Measurements from ENCODE around the gene GRB10.

Gene GRB10

GRCh38 chr7:50815138-50815537 is 32.4 kb upstream of the GRB10 start:
- peaks cover 6% of the 10 kb centered on the region for H3K27me3 ChIP-seq (ENCODE audit: control insufficient read depth, insufficient read depth, low read length)
- no peak overlapping the region for H3K9ac ChIP-seq (ENCODE audit: low read length)
- H3K4me1 ChIP-seq (ENCODE audit: control insufficient read depth, insufficient read depth, low read length) = peaks cover 4% of the 10 kb centered on the region
- H3K9me3 ChIP-seq (ENCODE audit: control insufficient read depth, low read length) = no peaks in the 10 kb centered on the region
- H3K36me3 ChIP-seq (ENCODE audit: control insufficient read depth, insufficient read depth, low read length) = no peaks in the 10 kb centered on the region
- no peak overlapping the region for H3K4me3 ChIP-seq (ENCODE audit: low read length)

- no peak overlapping the region for H3K9ac ChIP-seq (ENCODE audit: low read length)
- no peak overlapping the region for H3K4me3 ChIP-seq (ENCODE audit: low read length)
- no peaks in the 10 kb centered on the region for H3K9me3 ChIP-seq (ENCODE audit: control insufficient read depth, low read length)
- H3K27me3 ChIP-seq (ENCODE audit: control insufficient read depth, insufficient read depth, low read length) = peaks cover 3% of the 10 kb centered on the region
- H3K36me3 ChIP-seq (ENCODE audit: control insufficient read depth, insufficient read depth, low read length) = no peaks in the 10 kb centered on the region
- H3K4me1 ChIP-seq (ENCODE audit: control insufficient read depth, insufficient read depth, low read length) = peaks cover 4% of the 10 kb centered on the region
These were observed 31.5 kb upstream of the GRB10 start for GRCh38 chr7:50814166-50814565.

- no peaks in the 10 kb centered on the region for H3K36me3 ChIP-seq (ENCODE audit: control insufficient read depth, insufficient read depth, low read length)
- H3K4me1 ChIP-seq (ENCODE audit: control insufficient read depth, insufficient read depth, low read length) = peaks cover 4% of the 10 kb centered on the region
- H3K4me3 ChIP-seq (ENCODE audit: low read length) = no peak overlapping the region
- no peaks in the 10 kb centered on the region for H3K9me3 ChIP-seq (ENCODE audit: control insufficient read depth, low read length)
- H3K27me3 ChIP-seq (ENCODE audit: control insufficient read depth, insufficient read depth, low read length) = no peaks in the 10 kb centered on the region
- no peak overlapping the region for H3K9ac ChIP-seq (ENCODE audit: low read length)
These were observed 30.3 kb upstream of the GRB10 start for GRCh38 chr7:50812841-50813475.

GRCh38 chr7:50812094-50812493 is 29.4 kb upstream of the GRB10 start:
- Histone ChIP-seq H3K9ac (ENCODE audit: low read length) (no peak overlapping the region), H3K9me3 (ENCODE audit: control insufficient read depth, low read length) (no peaks in the 10 kb centered on the region), H3K4me3 (ENCODE audit: low read length) (no peak overlapping the region), H3K4me1 (ENCODE audit: control insufficient read depth, insufficient read depth, low read length) (peaks cover 4% of the 10 kb centered on the region), H3K36me3 (ENCODE audit: control insufficient read depth, insufficient read depth, low read length) (no peaks in the 10 kb centered on the region), H3K27me3 (ENCODE audit: control insufficient read depth, insufficient read depth, low read length) (no peaks in the 10 kb centered on the region)

- Histone ChIP-seq H3K9me3 (ENCODE audit: control insufficient read depth, low read length) (no peaks in the 10 kb centered on the region), H3K36me3 (ENCODE audit: control insufficient read depth, insufficient read depth, low read length) (no peaks in the 10 kb centered on the region), H3K9ac (ENCODE audit: low read length) (no peak overlapping the region), H3K27me3 (ENCODE audit: control insufficient read depth, insufficient read depth, low read length) (no peaks in the 10 kb centered on the region), H3K4me1 (ENCODE audit: control insufficient read depth, insufficient read depth, low read length) (peaks cover 4% of the 10 kb centered on the region), H3K4me3 (ENCODE audit: low read length) (no peak overlapping the region)
These were observed 25.7 kb upstream of the GRB10 start for GRCh38 chr7:50808282-50808888.

GRCh38 chr7:50807026-50807730 is 24.5 kb upstream of the GRB10 start:
- H3K4me1 ChIP-seq (ENCODE audit: control insufficient read depth, insufficient read depth, low read length) = no peaks in the 10 kb centered on the region
- H3K27me3 ChIP-seq (ENCODE audit: control insufficient read depth, insufficient read depth, low read length) = no peaks in the 10 kb centered on the region
- H3K36me3 ChIP-seq (ENCODE audit: control insufficient read depth, insufficient read depth, low read length) = no peaks in the 10 kb centered on the region
- no peak overlapping the region for H3K4me3 ChIP-seq (ENCODE audit: low read length)
- no peak overlapping the region for H3K9ac ChIP-seq (ENCODE audit: low read length)
- no peaks in the 10 kb centered on the region for H3K9me3 ChIP-seq (ENCODE audit: control insufficient read depth, low read length)

- no peaks in the 10 kb centered on the region for H3K36me3 ChIP-seq (ENCODE audit: control insufficient read depth, insufficient read depth, low read length)
- H3K27me3 ChIP-seq (ENCODE audit: control insufficient read depth, insufficient read depth, low read length) = no peaks in the 10 kb centered on the region
These were observed 23.4 kb upstream of the GRB10 start for GRCh38 chr7:50806143-50806542.

GRCh38 chr7:50805447-50806125 is 22.9 kb upstream of the GRB10 start:
- no peaks in the 10 kb centered on the region for H3K9me3 ChIP-seq (ENCODE audit: control insufficient read depth, low read length)
- no peaks in the 10 kb centered on the region for H3K27me3 ChIP-seq (ENCODE audit: control insufficient read depth, insufficient read depth, low read length)
- no peak overlapping the region for H3K4me3 ChIP-seq (ENCODE audit: low read length)

More at GRCh38 chr7:50806143-50806542, 23.4 kb upstream of the GRB10 start:
- Histone ChIP-seq H3K9ac (ENCODE audit: low read length) (no peak overlapping the region), H3K9me3 (ENCODE audit: control insufficient read depth, low read length) (no peaks in the 10 kb centered on the region), H3K4me1 (ENCODE audit: control insufficient read depth, insufficient read depth, low read length) (no peaks in the 10 kb centered on the region), H3K4me3 (ENCODE audit: low read length) (no peak overlapping the region)

GRCh38 chr7:50803359-50804337 is 21.0 kb upstream of the GRB10 start:
- H3K36me3 ChIP-seq (ENCODE audit: control insufficient read depth, insufficient read depth, low read length) = no peaks in the 10 kb centered on the region
- H3K9me3 ChIP-seq (ENCODE audit: control insufficient read depth, low read length) = no peaks in the 10 kb centered on the region
- no peaks in the 10 kb centered on the region for H3K4me1 ChIP-seq (ENCODE audit: control insufficient read depth, insufficient read depth, low read length)
- no peaks in the 10 kb centered on the region for H3K27me3 ChIP-seq (ENCODE audit: control insufficient read depth, insufficient read depth, low read length)
- no peak overlapping the region for H3K4me3 ChIP-seq (ENCODE audit: low read length)
- H3K9ac ChIP-seq (ENCODE audit: low read length) = no peak overlapping the region

More at GRCh38 chr7:50805447-50806125, 22.9 kb upstream of the GRB10 start:
- H3K9ac ChIP-seq (ENCODE audit: low read length) = no peak overlapping the region
- no peaks in the 10 kb centered on the region for H3K4me1 ChIP-seq (ENCODE audit: control insufficient read depth, insufficient read depth, low read length)
- no peaks in the 10 kb centered on the region for H3K36me3 ChIP-seq (ENCODE audit: control insufficient read depth, insufficient read depth, low read length)

- no peaks in the 10 kb centered on the region for H3K36me3 ChIP-seq (ENCODE audit: control insufficient read depth, insufficient read depth, low read length)
- no peak overlapping the region for H3K4me3 ChIP-seq (ENCODE audit: low read length)
- H3K4me1 ChIP-seq (ENCODE audit: control insufficient read depth, insufficient read depth, low read length) = no peaks in the 10 kb centered on the region
- H3K9me3 ChIP-seq (ENCODE audit: control insufficient read depth, low read length) = no peaks in the 10 kb centered on the region
- no peaks in the 10 kb centered on the region for H3K27me3 ChIP-seq (ENCODE audit: control insufficient read depth, insufficient read depth, low read length)
- H3K9ac ChIP-seq (ENCODE audit: low read length) = no peak overlapping the region
These were observed 19.2 kb upstream of the GRB10 start for GRCh38 chr7:50801907-50802306.

- Histone ChIP-seq H3K9ac (ENCODE audit: low read length) (no peak overlapping the region), H3K4me3 (ENCODE audit: low read length) (no peak overlapping the region), H3K36me3 (ENCODE audit: control insufficient read depth, insufficient read depth, low read length) (no peaks in the 10 kb centered on the region), H3K27me3 (ENCODE audit: control insufficient read depth, insufficient read depth, low read length) (peaks cover 5% of the 10 kb centered on the region), H3K4me1 (ENCODE audit: control insufficient read depth, insufficient read depth, low read length) (no peaks in the 10 kb centered on the region), H3K9me3 (ENCODE audit: control insufficient read depth, low read length) (no peaks in the 10 kb centered on the region)
These were observed 17.2 kb upstream of the GRB10 start for GRCh38 chr7:50799873-50800272.

Data from mucosa of stomach (tissue), 1 donor.